Left lung (tissue), 10 donors: ENCODE data around the gene ASIC3. TPM values are rescaled to one million over a fixed set of nuclear protein-coding genes. Genes with fewer than 3 reads are reported as not detected.

Experiments
- ATAC-seq: fragments of 200-7000 bp; cut with Tn5 transposase; one replicate; pipeline ENCODE4 v1.9.1; 2020; ENCODE audit warnings: moderate library complexity
- DNase-seq, 4 donors: peaks; one replicate each; pipeline ENCODE4 v3.0.0-alpha.2; 2013 to 2020
- H3K27ac ChIP-seq, 2 donors: fragments of 200-600 bp; sonication (generic) in 1 of 2; one replicate each; pipeline versions ENCODE4 v1.5.0 to v1.8.0; 2020 to 2021
- H3K27me3 ChIP-seq, 2 donors: fragments of 200-600 bp; sonication (generic) in 1 of 2; one replicate each; pipeline versions ENCODE4 v1.5.0 to v1.8.0; 2020 to 2021
- H3K36me3 ChIP-seq, 2 donors: fragments of 200-600 bp; sonication (generic) in 1 of 2; one replicate each; pipeline versions ENCODE4 v1.5.0 to v1.8.0; 2020 to 2021
- H3K4me1 ChIP-seq, 2 donors: fragments of 200-600 bp; one replicate each; pipeline ENCODE4 v1.8.0; 2021
- H3K4me3 ChIP-seq, 2 donors: fragments of 200-600 bp; sonication (generic) in 1 of 2; one replicate each; pipeline versions ENCODE4 v1.5.0 to v1.8.0; 2020 to 2021; ENCODE audit warnings: mild to moderate bottlenecking in 1 of 2
- H3K9me3 ChIP-seq, 2 donors: fragments of 200-600 bp; sonication (generic) in 1 of 2; one replicate each; pipeline versions ENCODE4 v1.5.0 to v1.8.0; 2020 to 2021
- intact Hi-C, 2 donors: fragments of 100-400 bp; cut with DNase I; formaldehyde crosslinking; loops; one replicate each; pipeline versions ENCODE4 v1.11.2 to v1.14.2; 2022
- polyA plus RNA-seq, 6 donors: library from polyadenylated mRNA; unstranded; fragments of 120-200 nt; gene quantifications; one replicate each; pipeline ENCODE4 v1.2.1, GENCODE V29; 2013; ENCODE audit not compliant: insufficient read length in 6 of 6
- total RNA-seq, 2 donors: library from RNA; stranded (reverse); fragmentation: NEBNext Ultra II Directional; extraction: Animal tissue kit (Norgen Biotek cat#: 25700); gene quantifications; one replicate each; pipeline ENCODE4 v1.2.1, GENCODE V29; 2021
- TF ChIP-seq, protein P1 (sequence below), 2 donors: fragments of 200-600 bp; sonication (generic) in 1 of 2; IDR thresholded peaks; one replicate each; pipeline versions ENCODE4 v1.5.0 to v1.8.0; 2021; ENCODE audit warnings: antibody characterized with exemption in 2 of 2
- donor health status: DM: no; HTN: yes; CAD: no.
- donor health status: DM: no; HTN: no; CAD: no.

Gene ASIC3
- total and polyA plus RNA-seq, 8 donors, result 2.3 to 6.0 (median 3.4) TPM

DNA sequence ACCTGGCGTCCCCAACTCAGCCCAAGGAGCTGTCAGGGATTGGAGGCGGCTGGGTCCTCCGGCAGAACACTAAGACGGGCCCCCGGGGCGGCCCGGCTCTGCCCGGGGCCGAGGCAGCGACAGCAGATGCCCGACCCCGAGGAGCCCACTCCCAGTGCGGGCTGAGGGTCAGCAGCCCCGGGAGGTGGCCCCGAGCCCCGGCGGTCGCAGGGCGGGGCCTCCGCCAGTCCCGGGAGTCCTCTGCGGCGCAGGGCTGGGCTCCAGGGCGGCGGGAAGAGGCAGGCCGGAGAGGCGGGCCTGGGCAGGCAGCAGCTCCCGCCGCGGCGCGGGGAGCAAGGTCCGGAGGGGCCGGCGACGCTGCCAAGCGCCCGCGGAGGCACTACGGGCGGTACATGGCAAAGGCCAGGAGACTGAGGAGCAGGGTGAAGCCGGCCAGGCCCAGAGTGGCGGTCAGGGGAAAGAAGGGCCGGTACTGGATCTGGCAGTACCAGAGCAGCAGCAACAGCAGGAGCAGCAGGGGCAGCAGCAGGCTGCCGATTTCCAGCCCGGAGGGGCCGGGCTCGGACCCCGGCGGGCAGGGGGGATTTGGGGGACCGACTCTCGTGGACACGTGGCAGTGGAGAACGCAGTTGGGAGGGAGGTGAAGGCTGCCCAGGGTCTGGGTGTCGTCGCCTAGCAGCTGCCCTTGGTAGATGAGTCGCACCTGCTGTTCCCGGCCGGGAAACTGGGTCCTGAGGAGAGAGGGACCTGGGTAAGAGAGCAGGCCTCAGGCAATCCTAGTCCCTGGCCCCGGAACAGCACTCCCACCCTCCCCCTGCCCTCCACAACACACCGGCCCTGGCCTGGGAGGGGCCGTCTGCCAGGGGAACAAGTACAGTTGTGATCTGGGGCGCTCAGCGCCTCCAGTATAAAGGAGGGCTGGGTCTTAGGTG, 33.1 kb downstream of the ASIC3 start:
- ATAC-seq, result no peak
- H3K4me1 ChIP-seq, result peaks cover 39 to 71% of the 10 kb centered on the region in 2 donors
- intact Hi-C loops, result no loop called here
- H3K36me3 ChIP-seq, result peaks cover 0 to 10% of the 10 kb centered on the region in 2 donors
- peak in 2 of 4 donors; percentile 32 to 83 for DNase-seq
- no peaks in the 10 kb centered on the region for H3K9me3 ChIP-seq
- TF ChIP-seq, protein P1, sequence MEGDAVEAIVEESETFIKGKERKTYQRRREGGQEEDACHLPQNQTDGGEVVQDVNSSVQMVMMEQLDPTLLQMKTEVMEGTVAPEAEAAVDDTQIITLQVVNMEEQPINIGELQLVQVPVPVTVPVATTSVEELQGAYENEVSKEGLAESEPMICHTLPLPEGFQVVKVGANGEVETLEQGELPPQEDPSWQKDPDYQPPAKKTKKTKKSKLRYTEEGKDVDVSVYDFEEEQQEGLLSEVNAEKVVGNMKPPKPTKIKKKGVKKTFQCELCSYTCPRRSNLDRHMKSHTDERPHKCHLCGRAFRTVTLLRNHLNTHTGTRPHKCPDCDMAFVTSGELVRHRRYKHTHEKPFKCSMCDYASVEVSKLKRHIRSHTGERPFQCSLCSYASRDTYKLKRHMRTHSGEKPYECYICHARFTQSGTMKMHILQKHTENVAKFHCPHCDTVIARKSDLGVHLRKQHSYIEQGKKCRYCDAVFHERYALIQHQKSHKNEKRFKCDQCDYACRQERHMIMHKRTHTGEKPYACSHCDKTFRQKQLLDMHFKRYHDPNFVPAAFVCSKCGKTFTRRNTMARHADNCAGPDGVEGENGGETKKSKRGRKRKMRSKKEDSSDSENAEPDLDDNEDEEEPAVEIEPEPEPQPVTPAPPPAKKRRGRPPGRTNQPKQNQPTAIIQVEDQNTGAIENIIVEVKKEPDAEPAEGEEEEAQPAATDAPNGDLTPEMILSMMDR (IDR thresholded peaks at IDR 0.05), result no peak
- H3K4me3 ChIP-seq, result peak overlapping the region; percentile 94 to 98
- H3K27me3 ChIP-seq, result no peaks in the 10 kb centered on the region
- H3K27ac ChIP-seq, result peak overlapping the region; percentile 91

DNA sequence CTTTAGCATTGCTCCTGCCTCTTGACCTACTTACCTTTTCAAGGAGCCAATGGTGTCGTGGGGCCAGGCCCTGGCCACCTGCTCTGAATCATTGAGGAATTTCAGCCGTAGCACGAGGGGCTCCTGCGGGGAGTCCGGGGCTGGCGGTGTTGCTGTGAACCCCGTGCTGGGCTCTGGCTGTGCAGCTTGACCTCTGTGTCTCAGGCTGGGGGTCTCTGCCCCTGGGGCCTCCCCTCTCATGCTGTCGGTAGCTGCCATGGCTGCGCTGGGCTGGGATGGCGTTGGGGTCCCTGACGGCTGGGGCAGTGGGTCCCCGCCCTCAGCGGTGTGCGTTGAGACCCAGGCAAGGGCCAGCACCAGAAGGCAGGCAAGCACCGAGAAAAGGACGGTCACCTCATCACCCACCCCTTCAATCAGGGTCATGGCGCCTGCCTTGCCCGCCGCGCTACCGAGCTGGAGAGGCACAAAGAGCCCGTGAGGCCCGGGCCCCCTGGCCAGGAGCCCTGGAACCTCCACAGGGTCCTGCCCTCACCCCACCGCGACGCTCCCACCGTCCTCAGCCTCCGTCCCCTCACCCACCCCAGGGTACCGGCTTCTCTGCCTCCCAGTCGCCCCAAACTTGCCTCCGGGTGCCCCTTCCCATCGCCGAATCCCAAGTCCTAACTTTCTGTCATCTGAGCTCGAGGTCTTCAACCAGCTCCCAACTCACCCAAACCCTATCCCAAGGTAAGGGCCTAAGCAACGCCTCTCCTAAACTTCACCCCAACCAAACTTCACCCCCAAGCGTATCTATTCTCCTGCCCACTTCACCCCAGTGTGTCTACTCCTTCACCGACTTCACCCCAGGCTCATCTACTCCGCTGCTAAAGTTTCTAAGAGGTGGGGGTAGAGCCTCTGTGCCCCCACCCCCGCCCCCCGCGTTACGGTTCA, 34.1 kb downstream of the ASIC3 start:
- TF ChIP-seq, protein P1 (IDR thresholded peaks at IDR 0.05), result no peak
- ATAC-seq, result no peak
- peak in 2 of 4 donors; percentile 36 to 80 for DNase-seq
- Histone ChIP-seq H3K4me1 (peaks cover 39 to 72% of the 10 kb centered on the region in 2 donors), H3K4me3 (peak overlapping the region; percentile 65 to 98), H3K27me3 (peaks cover 0 to 6% of the 10 kb centered on the region in 2 donors), H3K27ac (peak overlapping the region; percentile 91), H3K9me3 (no peaks in the 10 kb centered on the region), H3K36me3 (no peaks in the 10 kb centered on the region)
- intact Hi-C loops, result no loop called here

DNA sequence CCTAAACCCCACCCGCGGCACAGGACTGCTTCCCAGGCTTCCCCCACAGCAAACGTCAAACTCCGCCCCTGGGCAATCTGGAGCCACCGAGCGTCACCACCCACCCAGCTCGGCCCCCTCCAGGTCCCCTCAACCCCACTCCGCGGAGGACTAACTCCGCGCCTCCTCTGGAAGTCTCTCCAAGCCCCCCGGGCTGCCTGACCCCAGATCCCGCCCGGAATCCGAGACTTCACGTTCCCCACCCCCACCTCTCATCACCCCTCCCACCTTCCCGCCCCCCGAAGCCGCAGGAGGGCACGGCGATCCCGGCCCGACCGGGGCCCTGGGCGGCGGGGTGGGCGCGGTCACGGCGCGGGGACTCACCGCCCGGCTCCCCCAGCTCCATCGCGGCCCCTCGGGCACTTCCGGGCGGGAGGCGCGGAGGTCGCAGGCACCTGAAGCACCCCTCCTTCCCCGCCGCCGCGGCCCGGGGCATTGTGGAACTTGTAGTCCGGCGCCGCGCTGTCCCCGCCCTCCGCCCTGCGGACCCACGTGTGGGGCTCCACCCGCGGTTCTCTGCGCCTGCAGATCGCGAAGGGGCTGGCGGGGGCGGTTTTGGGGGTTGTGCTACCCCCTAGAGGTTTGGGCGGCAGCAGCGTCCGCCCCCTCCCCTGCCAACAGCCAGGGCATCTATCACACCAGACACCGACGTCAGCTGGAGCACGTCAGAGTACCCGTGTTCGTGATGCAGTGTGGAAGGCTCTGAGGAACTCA, 34.9 kb downstream of the ASIC3 start, which contains the start of gene TMUB1:
Gene TMUB1, minus strand, starts transcription at position 423 of the 753 bp plus-strand sequence. CDS start 930 bp downstream, outside the sequence.
- peak; percentile 38 for ATAC-seq
- no peaks in the 10 kb centered on the region for H3K9me3 ChIP-seq
- H3K36me3 ChIP-seq, result no peaks in the 10 kb centered on the region
- H3K4me3 ChIP-seq, result peak within 1 kb of the TSS; percentile 65 to 98
- peaks cover 0 to 12% of the 10 kb centered on the region in 2 donors for H3K27me3 ChIP-seq
- H3K4me1 ChIP-seq, result peaks cover 47 to 74% of the 10 kb centered on the region in 2 donors
- TF ChIP-seq, protein P1 (IDR thresholded peaks at IDR 0.05), result no peak
- intact Hi-C loops, result no loop called here
- DNase-seq, result peak in 3 of 4 donors; percentile 61 to 97 (median 86)
- peak within 1 kb of the TSS; percentile 91 for H3K27ac ChIP-seq

DNA sequence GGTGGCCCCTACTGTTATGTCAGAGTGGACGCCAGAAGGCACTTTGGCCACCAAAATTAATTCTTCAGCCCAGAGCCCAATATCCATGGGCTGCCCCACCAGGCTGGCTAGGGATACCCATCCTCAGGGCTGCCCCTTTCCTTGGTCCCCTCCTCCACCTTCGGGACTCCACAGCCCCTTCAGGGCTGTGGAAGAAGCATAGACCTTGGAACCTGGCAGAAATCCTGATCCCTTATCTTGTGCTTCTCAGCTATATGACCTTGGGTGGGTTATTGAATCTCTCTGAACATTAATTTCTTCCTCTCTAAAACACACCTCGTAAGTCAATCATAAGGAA, 35.5 kb downstream of the ASIC3 start:
- H3K4me1 ChIP-seq, result peaks cover 47 to 74% of the 10 kb centered on the region in 2 donors
- no peaks in the 10 kb centered on the region for H3K9me3 ChIP-seq
- DNase-seq, result no peak
- peak overlapping the region in 1 of 2 donors; percentile 91 for H3K27ac ChIP-seq
- peaks cover 0 to 12% of the 10 kb centered on the region in 2 donors for H3K27me3 ChIP-seq
- no peak for ATAC-seq
- no peaks in the 10 kb centered on the region for H3K36me3 ChIP-seq
- TF ChIP-seq, protein P1 (IDR thresholded peaks at IDR 0.05), result no peak
- intact Hi-C loops, result no loop called here
- H3K4me3 ChIP-seq, result peak overlapping the region; percentile 65 to 98
